NCI-H2107 (cell line): Measurements from ENCODE around the gene PEX5L.
A peak's percentile ranks its signal among the peaks of the same experiment; 100 is the strongest.

Experiments used
- DNase-seq: peaks from one replicate; lab custom pipeline; 2025; lab: John Stamatoyannopoulos, UW

PEX5L gene

GRCh38 chr3:179955809-179956208 lies 80.9 kb downstream of the PEX5L start:
- no peak for DNase-seq

GRCh38 chr3:179955286-179955685 lies 81.5 kb downstream of the PEX5L start:
- no peak for DNase-seq

GRCh38 chr3:179953993-179954870 lies 82.5 kb downstream of the PEX5L start:
- no peak for DNase-seq

- DNase-seq, result no peak
These were observed 85.9 kb downstream of the PEX5L start for GRCh38 chr3:179950840-179951239.

GRCh38 chr3:179949869-179950268 lies 86.9 kb downstream of the PEX5L start:
- no peak for DNase-seq

- peak; percentile 88 for DNase-seq
These were observed 87.3 kb downstream of the PEX5L start for GRCh38 chr3:179949412-179949811.

GRCh38 chr3:179948740-179949139 lies 88.0 kb downstream of the PEX5L start:
- DNase-seq, result no peak

GRCh38 chr3:179945569-179945968 lies 91.2 kb downstream of the PEX5L start:
- no peak for DNase-seq

GRCh38 chr3:179943117-179943880 lies 93.4 kb downstream of the PEX5L start:
- DNase-seq, result peak; percentile 55

GRCh38 chr3:179942553-179943075 lies 94.1 kb downstream of the PEX5L start:
- DNase-seq, result no peak

- DNase-seq, result no peak
These were observed 101.0 kb downstream of the PEX5L start for GRCh38 chr3:179935710-179936109.

- no peak for DNase-seq
These were observed 102.8 kb downstream of the PEX5L start for GRCh38 chr3:179933914-179934313.

- DNase-seq, result peak; percentile 65
These were observed 103.7 kb downstream of the PEX5L start for GRCh38 chr3:179933080-179933479.

GRCh38 chr3:179932674-179933073 lies 104.1 kb downstream of the PEX5L start:
- DNase-seq, result no peak

GRCh38 chr3:179929091-179929529 lies 107.6 kb downstream of the PEX5L start:
- peak; percentile 77 for DNase-seq

GRCh38 chr3:179927191-179927590 lies 109.5 kb downstream of the PEX5L start:
- DNase-seq, result no peak

GRCh38 chr3:179921951-179922350 lies 114.8 kb downstream of the PEX5L start:
- DNase-seq, result no peak

- DNase-seq, result no peak
These were observed 115.2 kb downstream of the PEX5L start for GRCh38 chr3:179921500-179921899.

- no peak for DNase-seq
These were observed 128.8 kb downstream of the PEX5L start for GRCh38 chr3:179907784-179908482.

- DNase-seq, result no peak
These were observed 134.7 kb downstream of the PEX5L start for GRCh38 chr3:179902061-179902460.

- no peak for DNase-seq
These were observed 138.7 kb downstream of the PEX5L start for GRCh38 chr3:179898024-179898423.

GRCh38 chr3:179897231-179897630 lies 139.5 kb downstream of the PEX5L start:
- no peak for DNase-seq
